ENCODE results near the gene PPARD. TPM values are rescaled to one million over a fixed set of nuclear protein-coding genes. Genes with fewer than 3 reads are reported as not detected.

PPARD gene
- total RNA-seq, 1 donor from 2014 or later = 7.9 TPM

DNA sequence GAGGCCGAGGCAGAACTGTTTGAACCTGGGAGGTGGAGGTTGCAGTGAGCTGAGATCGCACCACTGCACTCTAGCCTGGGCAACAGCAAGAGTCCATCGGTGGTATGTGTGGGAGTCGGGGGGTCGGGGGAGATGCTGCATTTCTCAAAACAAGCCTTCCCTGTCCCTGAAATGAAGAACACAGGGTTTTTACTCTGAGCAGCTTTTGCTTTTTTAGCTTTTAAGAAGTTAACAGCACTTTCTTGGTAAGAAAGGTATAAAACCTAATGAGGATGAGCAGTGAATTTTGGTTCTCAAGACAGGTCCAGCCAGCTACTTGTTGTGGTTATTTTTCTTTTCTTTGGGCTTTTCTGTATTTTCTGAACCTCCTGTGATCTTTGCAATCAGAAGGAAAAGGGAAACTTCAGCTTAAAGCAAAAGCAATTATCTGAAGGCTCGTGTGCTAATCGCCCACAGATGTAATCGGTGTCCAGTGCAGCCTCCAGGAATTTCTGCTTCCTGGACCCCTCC is 129.5 kb downstream of the PPARD start:
- no peak for DNase-seq

DNA sequence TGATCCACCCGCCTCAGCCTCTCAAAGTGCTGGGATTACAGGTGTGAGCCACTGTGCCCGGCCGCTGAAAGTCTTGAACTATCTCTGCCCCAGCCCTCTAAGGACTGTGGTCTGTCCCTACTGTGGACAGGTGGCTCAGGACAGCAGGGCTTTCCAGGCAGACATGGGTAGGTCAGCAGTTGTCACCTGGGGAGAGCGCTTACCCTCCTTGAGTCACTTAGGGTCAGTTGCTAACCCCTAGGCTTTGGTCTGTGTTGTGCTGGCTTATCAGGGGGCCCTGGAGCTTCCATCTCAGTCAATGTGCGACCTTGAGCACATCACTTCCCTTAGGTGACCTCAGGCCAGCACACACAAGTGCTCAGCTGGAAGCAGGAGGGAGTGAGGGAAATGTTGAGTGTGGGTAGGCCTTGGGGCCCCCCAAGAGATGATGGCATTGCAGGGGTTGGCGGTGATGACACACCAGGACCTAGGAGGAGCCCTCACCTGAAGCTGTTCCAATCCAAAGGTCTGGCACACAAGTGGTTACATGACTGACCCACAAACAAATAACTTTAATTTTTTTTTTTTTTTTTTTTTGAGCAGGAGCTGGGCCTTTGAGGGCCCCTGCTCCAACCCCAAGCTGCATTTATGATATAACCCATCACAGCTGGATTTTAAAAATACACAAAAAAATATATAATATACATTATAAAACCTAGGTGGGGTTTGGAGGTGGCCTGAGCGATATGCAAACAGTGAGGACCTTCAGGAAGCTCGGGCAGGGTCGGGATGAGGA is 130.9 kb downstream of the PPARD start:
- no peak for DNase-seq

- DNase-seq = no peak
These were observed 131.4 kb downstream of the PPARD start for GRCh38 chr6:35473850-35474130.

DNA sequence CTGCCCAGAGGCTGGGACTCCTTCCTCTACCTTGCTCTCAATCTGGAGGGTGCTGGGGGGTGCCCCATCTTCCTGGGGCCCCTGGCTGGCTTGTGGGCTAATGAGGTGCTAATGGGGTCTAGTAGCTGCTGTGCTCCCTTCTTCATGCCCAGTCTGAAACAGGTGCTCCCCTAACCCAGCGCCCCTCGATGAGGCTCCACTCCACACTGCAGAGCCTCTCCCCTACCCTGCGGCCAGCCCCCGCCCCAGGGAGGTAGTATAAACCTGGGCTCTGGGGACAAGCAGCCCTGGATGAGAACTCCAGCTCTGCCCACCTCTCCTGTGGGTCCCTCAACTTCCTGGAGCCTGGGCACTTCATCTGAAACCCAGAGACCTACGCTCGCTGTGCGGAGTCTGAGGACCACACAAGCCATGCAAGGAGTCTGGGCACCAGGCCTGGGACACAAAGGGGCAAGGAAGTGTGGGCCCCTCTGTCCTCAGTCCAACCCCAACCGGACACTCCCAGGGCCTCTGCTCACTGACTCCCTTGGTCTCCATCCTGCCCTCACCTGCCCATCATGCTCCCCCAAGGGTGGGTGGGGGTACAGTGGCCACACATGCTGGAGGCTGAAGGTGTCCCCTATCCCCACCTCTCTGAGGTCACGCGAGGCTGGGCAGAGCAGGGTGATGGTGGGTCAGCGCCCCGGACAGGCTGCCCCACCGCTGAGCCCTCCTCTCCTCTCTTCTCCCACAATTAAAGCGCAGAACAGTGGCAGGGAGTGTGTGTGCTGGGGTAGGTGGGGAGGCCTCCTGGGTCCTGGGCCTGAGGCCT is 132.0 kb downstream of the PPARD start:
- DNase-seq = no peak

DNA sequence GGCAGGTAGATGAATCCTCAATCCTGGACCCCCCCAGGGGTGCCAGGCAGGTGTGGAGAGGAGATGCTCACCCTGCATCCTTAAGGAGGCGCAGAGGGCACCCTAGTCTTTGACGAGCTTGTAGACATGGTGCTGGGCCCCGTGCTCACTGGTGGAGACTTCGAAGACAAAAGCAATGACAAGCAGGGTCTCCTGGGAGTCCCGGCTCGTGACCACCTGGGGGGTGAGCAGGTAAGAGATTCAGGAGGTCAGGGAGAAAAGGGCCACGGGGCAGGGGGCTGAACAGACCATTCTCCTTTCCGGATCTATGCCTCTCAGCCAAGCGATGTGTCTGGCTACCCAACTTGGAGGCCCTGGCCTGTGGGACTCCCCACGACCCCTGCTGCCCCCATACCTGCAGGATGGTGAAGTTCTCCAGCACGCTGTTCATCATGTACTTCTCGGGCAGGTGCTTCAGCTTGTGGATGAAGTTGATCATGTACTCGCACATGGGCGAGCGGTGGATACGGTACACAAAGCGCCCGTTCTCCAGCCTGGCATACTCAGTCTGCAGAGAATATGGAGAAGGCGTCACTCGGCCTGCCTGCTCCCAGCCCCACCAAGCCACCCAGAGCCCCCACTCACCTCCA is 132.7 kb downstream of the PPARD start:
- no peak for DNase-seq

GRCh38 chr6:35475573-35475972 is 133.2 kb downstream of the PPARD start:
- no peak for DNase-seq

DNA sequence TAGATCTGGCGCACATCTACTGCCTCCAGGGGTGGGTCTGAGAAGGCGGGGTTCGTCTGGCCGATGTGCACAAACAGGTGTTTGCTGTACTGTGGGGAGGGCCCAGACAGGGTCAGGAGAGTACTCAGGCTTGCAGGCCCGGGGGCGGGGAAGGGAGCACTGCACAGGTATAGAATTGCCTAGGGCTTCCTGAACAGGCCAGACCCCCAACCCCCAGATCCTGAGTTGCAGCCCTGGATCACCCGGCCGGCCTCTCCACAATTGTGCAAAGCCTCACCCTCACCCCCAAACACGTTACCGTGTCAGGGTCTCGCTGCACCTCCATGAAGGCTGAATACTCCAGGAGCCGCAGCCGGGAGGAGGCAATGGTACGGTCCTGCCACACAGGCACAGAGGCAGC is 133.6 kb downstream of the PPARD start:
- DNase-seq = no peak

DNA sequence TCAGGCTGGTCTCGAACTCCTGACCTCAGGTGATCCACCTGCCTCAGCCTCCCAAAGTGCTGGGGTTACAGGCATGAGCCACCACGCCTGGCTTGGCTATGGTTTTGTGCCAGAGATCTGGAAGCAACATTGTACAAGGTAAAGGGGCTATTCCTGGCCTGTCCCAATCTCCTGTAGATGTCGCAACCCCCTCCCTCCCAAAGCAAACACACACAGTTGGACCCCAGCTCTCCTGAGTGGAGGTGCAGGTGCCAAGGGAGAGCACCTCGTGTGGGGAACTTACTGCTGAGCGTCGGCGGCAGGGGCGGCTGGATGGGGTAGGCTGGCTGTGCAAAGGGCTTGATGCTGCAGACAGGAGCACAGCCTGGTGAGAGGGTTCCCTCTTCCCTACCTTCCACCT is 134.7 kb downstream of the PPARD start:
- no peak for DNase-seq

Small RNAs within 50 kb of the gene (small RNA-seq; reads per million reads assigned to genes)
- gene MIR7111 (ENCODE audit: low replicate concordance) = not detected

Other genes with a start within 250 kb of the PPARD start
- 0.30 TPM for gene TCP11, start 201.2 kb upstream of the PPARD start, total RNA-seq
- 2.4 TPM for gene SCUBE3, start 128.6 kb upstream of the PPARD start, total RNA-seq
- 12.9 TPM for gene ZNF76, start 82.8 kb upstream of the PPARD start, total RNA-seq
- gene DEF6, start 44.7 kb upstream of the PPARD start, total RNA-seq = 10.9 TPM
- gene FANCE, start 109.8 kb downstream of the PPARD start, total RNA-seq = 9.4 TPM
- 2,139 TPM for gene RPL10A, start 125.8 kb downstream of the PPARD start, total RNA-seq
- gene TEAD3, start 154.5 kb downstream of the PPARD start, total RNA-seq = 14.3 TPM
- gene TULP1, start 170.3 kb downstream of the PPARD start, total RNA-seq = 0.39 TPM

All from skin of body (tissue), 3 donors.